Endodermal cell (in vitro differentiated cells): ENCODE measurements around the gene SCD5. TPM values are rescaled to one million over a fixed set of nuclear protein-coding genes. Genes with fewer than 3 reads are reported as not detected.

Experiments
- DNase-seq: peaks from one replicate; pipeline ENCODE4 v3.0.0-alpha.2; 2017
- H3K27ac ChIP-seq: 2 replicates; pipeline ENCODE4 v1.5.1; 2013; ENCODE audit warnings: mild to moderate bottlenecking, low read depth, low read length, moderate library complexity
- H3K27me3 ChIP-seq: 2 replicates; pipeline ENCODE4 v1.6.1; 2013; ENCODE audit warnings: mild to moderate bottlenecking, low read length, moderate library complexity; ENCODE audit not compliant: insufficient read depth, control insufficient read depth, poor library complexity, severe bottlenecking
- H3K36me3 ChIP-seq: 2 replicates; pipeline ENCODE4 v1.7.0; 2013; ENCODE audit warnings: mild to moderate bottlenecking, low read length, moderate library complexity; ENCODE audit not compliant: control insufficient read depth, insufficient read depth
- H3K4me1 ChIP-seq: one replicate; pipeline ENCODE4 v1.7.0; 2013; ENCODE audit warnings: low read length; ENCODE audit not compliant: control insufficient read depth, insufficient read depth
- H3K4me3 ChIP-seq: 2 replicates; pipeline ENCODE4 v1.5.1; 2013; ENCODE audit warnings: mild to moderate bottlenecking, low read length, moderate library complexity
- H3K9ac ChIP-seq: 2 replicates; pipeline ENCODE4 v1.6.1; 2013; ENCODE audit warnings: mild to moderate bottlenecking, low read length, moderate library complexity; ENCODE audit not compliant: poor library complexity, severe bottlenecking; ENCODE audit errors: extremely low read depth
- H3K9me3 ChIP-seq: 2 replicates; pipeline ENCODE4 v1.6.1; 2013; ENCODE audit warnings: mild to moderate bottlenecking, low read length, moderate library complexity; ENCODE audit not compliant: control insufficient read depth
- H3K27ac Mint-ChIP-seq: 2 replicates; pipeline ENCODE4 v1.8.0; 2020; ENCODE audit warnings: mixed read lengths
- H3K27me3 Mint-ChIP-seq: 2 replicates; pipeline ENCODE4 v1.8.0; 2021; ENCODE audit warnings: mild to moderate bottlenecking, mixed read lengths; ENCODE audit not compliant: insufficient read depth
- H3K36me3 Mint-ChIP-seq: 2 replicates; pipeline ENCODE4 v1.8.0; 2020; ENCODE audit warnings: low read depth, mixed read lengths
- H3K4me1 Mint-ChIP-seq: 2 replicates; pipeline ENCODE4 v1.8.0; 2020; ENCODE audit warnings: mixed read lengths
- H3K4me3 Mint-ChIP-seq: 2 replicates; pipeline ENCODE4 v1.8.0; 2020; ENCODE audit warnings: mild to moderate bottlenecking, moderate library complexity, mixed read lengths
- H3K9me3 Mint-ChIP-seq: 2 replicates; pipeline ENCODE4 v1.8.0; 2020; ENCODE audit warnings: mild to moderate bottlenecking, mixed read lengths
- CTCF ChIP-seq: fragments of 200-600 bp; sonication (generic); conservative IDR thresholded peaks from 2 replicates; pipeline ENCODE4 v1.5.0; 2021; ENCODE audit warnings: antibody characterized with exemption, mild to moderate bottlenecking
- WGBS, 2 experiments: methylation state at CpG; one replicate each; pipeline versions ENCODE4 v1.1.5 to v1.1.7; 2013; ENCODE audit warnings: missing lambda C conversion rate in 2 of 2, mixed read lengths in 1 of 2; ENCODE audit not compliant: insufficient coverage in 1 of 2, insufficient read length in 1 of 2; 5-methylcytosine and 5-hydroxymethylcytosine counted together
- total RNA-seq, 2 donors: library from RNA; stranded (reverse); fragmentation: NEBNext Ultra II Directional in 1 of 2; extraction: Animal tissue kit (Norgen Biotek cat#: 25700) in 1 of 2; gene quantifications; 2 replicates in 1 of 2; 3 replicates in 1 of 2; pipeline ENCODE4 v1.2.1, GENCODE V29; 2021

The SCD5 gene
- total RNA-seq, 2 donors from 2014 or later, result 3.2 to 5.2 TPM

- 84 to 100% methylated on average over 2 to 4 of the region's 4 CpGs for WGBS, 2 experiments
- Histone ChIP-seq H3K36me3 (no peaks in the 10 kb centered on the region), H3K27ac (no peak overlapping the region), H3K27me3 (no peaks in the 10 kb centered on the region), H3K4me1 (peaks cover 9% of the 10 kb centered on the region), H3K9ac (no peak overlapping the region), H3K9me3 (no peaks in the 10 kb centered on the region), H3K4me3 (no peak overlapping the region)
- H3K27me3 Mint-ChIP-seq, result no peaks in the 10 kb centered on the region
- H3K27ac Mint-ChIP-seq, result no peak overlapping the region
- no peaks in the 10 kb centered on the region for H3K9me3 Mint-ChIP-seq
- H3K4me1 Mint-ChIP-seq, result peaks cover 23% of the 10 kb centered on the region
- DNase-seq, result no peak
- no peak overlapping the region for H3K4me3 Mint-ChIP-seq
- H3K36me3 Mint-ChIP-seq, result no peaks in the 10 kb centered on the region
- TF ChIP-seq CTCF, result no peak
Observed at GRCh38 chr4:82624819-82625218, 173.8 kb downstream of the SCD5 start.

- WGBS, 2 experiments, result 92 to 95% methylated on average over 2 to 4 of the region's 4 CpGs
- H3K4me3 Mint-ChIP-seq, result no peak overlapping the region
- no peak for DNase-seq
Observed at GRCh38 chr4:82623121-82623683, 175.4 kb downstream of the SCD5 start.

GRCh38 chr4:82621251-82621650 lies 177.3 kb downstream of the SCD5 start:
- no peak overlapping the region for H3K4me3 Mint-ChIP-seq
- Histone ChIP-seq H3K4me1 (peaks cover 13% of the 10 kb centered on the region), H3K27ac (no peak overlapping the region), H3K27me3 (no peaks in the 10 kb centered on the region), H3K36me3 (no peaks in the 10 kb centered on the region), H3K9ac (no peak overlapping the region), H3K4me3 (peak overlapping the region; percentile 25), H3K9me3 (no peaks in the 10 kb centered on the region)
- no peaks in the 10 kb centered on the region for H3K27me3 Mint-ChIP-seq
- peaks cover 18% of the 10 kb centered on the region for H3K4me1 Mint-ChIP-seq
- DNase-seq, result no peak
- TF ChIP-seq CTCF, result no peak
- WGBS, 2 experiments, result 76 to 77% methylated on average over 2 to 3 of the region's 3 CpGs
- peak overlapping the region; percentile 57 for H3K27ac Mint-ChIP-seq
- no peaks in the 10 kb centered on the region for H3K9me3 Mint-ChIP-seq
- no peaks in the 10 kb centered on the region for H3K36me3 Mint-ChIP-seq

More at GRCh38 chr4:82623121-82623683, 175.4 kb downstream of the SCD5 start:
- Histone ChIP-seq H3K27ac (no peak overlapping the region), H3K27me3 (no peaks in the 10 kb centered on the region), H3K36me3 (no peaks in the 10 kb centered on the region), H3K9ac (no peak overlapping the region), H3K4me1 (peaks cover 13% of the 10 kb centered on the region), H3K9me3 (no peaks in the 10 kb centered on the region), H3K4me3 (no peak overlapping the region)
- Mint-ChIP-seq H3K27ac (no peak overlapping the region), H3K4me1 (peaks cover 18% of the 10 kb centered on the region), H3K36me3 (no peaks in the 10 kb centered on the region), H3K9me3 (no peaks in the 10 kb centered on the region), H3K27me3 (no peaks in the 10 kb centered on the region)
- no peak for TF ChIP-seq CTCF
